ENCODE results near the gene CNGB1. TPM values are rescaled to one million over a fixed set of nuclear protein-coding genes. Genes with fewer than 3 reads are reported as not detected.

The CNGB1 gene
- total and polyA plus RNA-seq, 2 of the 13 experiments (the other 11 are each of a cell fraction or from before 2014, with no cell fraction given) = 0.02 to 0.15 TPM

DNA sequence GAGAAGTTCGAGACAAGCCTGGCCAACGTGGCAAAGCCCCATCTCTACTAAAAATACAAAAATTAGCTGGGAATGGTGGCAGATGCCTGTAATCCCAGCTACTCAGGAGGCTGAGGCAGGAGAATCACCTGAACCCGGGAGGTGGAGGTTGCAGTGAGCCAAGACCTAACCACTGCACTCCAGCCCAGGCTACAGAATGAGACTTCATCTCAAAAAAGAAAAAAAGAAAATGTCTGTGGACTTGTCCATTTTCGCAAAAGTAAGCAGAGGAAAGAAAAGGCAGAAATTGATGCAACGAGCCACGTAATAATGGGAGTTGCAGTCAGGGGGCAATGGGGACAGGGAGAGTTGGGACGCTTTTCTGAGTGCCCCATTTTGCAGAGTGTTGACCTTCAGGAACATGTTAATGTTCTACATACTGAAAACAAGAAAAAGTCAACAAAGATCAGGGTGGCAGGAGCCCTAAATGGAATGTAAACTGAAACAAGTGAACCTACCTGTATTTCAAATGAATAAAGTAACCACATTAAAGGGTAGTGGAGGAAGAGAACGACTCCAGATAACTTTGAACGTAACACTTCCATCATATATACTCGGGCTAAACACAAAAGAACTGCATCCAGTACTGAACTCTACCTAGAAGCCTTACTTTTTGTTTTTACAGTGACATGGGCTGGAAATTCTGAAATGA is 76.4 kb downstream of the CNGB1 start (continued):
- TF ChIP-seq, protein P1, sequence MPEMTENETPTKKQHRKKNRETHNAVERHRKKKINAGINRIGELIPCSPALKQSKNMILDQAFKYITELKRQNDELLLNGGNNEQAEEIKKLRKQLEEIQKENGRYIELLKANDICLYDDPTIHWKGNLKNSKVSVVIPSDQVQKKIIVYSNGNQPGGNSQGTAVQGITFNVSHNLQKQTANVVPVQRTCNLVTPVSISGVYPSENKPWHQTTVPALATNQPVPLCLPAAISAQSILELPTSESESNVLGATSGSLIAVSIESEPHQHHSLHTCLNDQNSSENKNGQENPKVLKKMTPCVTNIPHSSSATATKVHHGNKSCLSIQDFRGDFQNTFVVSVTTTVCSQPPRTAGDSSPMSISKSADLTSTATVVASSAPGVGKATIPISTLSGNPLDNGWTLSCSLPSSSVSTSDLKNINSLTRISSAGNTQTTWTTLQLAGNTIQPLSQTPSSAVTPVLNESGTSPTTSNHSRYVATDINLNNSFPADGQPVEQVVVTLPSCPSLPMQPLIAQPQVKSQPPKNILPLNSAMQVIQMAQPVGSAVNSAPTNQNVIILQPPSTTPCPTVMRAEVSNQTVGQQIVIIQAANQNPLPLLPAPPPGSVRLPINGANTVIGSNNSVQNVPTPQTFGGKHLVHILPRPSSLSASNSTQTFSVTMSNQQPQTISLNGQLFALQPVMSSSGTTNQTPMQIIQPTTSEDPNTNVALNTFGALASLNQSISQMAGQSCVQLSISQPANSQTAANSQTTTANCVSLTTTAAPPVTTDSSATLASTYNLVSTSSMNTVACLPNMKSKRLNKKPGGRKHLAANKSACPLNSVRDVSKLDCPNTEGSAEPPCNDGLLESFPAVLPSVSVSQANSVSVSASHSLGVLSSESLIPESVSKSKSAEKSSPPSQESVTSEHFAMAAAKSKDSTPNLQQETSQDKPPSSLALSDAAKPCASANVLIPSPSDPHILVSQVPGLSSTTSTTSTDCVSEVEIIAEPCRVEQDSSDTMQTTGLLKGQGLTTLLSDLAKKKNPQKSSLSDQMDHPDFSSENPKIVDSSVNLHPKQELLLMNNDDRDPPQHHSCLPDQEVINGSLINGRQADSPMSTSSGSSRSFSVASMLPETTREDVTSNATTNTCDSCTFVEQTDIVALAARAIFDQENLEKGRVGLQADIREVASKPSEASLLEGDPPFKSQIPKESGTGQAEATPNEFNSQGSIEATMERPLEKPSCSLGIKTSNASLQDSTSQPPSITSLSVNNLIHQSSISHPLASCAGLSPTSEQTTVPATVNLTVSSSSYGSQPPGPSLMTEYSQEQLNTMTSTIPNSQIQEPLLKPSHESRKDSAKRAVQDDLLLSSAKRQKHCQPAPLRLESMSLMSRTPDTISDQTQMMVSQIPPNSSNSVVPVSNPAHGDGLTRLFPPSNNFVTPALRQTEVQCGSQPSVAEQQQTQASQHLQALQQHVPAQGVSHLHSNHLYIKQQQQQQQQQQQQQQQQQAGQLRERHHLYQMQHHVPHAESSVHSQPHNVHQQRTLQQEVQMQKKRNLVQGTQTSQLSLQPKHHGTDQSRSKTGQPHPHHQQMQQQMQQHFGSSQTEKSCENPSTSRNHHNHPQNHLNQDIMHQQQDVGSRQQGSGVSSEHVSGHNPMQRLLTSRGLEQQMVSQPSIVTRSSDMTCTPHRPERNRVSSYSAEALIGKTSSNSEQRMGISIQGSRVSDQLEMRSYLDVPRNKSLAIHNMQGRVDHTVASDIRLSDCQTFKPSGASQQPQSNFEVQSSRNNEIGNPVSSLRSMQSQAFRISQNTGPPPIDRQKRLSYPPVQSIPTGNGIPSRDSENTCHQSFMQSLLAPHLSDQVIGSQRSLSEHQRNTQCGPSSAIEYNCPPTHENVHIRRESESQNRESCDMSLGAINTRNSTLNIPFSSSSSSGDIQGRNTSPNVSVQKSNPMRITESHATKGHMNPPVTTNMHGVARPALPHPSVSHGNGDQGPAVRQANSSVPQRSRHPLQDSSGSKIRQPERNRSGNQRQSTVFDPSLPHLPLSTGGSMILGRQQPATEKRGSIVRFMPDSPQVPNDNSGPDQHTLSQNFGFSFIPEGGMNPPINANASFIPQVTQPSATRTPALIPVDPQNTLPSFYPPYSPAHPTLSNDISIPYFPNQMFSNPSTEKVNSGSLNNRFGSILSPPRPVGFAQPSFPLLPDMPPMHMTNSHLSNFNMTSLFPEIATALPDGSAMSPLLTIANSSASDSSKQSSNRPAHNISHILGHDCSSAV (CRISPR knock-in tag; IDR thresholded peaks at IDR 0.05; ENCODE audit: borderline replicate concordance) = no peak
- TF ChIP-seq ZFP37 (CRISPR knock-in tag; IDR thresholded peaks at IDR 0.05; ENCODE audit: borderline replicate concordance) (peak; percentile 24; the same call in 1 of the 2 replicates), RAD21 (CRISPR knock-in tag; IDR thresholded peaks at IDR 0.05) (no peak), CBFB (CRISPR knock-in tag; IDR thresholded peaks at IDR 0.05) (peak; percentile 100), SIX1 (CRISPR knock-in tag; IDR thresholded peaks at IDR 0.05; ENCODE audit: borderline replicate concordance) (peak; percentile 92), ZKSCAN1 (IDR thresholded peaks at IDR 0.05; ENCODE audit: low read length) (peak; percentile 46; the same call in 1 of the 2 replicates), REPIN1 (CRISPR knock-in tag; IDR thresholded peaks at IDR 0.05; ENCODE audit: borderline replicate concordance, low read depth) (0 out of 2 replicates have a peak, but pooled peaks have one; percentile 74), ZBTB20 (CRISPR knock-in tag; IDR thresholded peaks at IDR 0.05; ENCODE audit: borderline replicate concordance, low read depth) (peak; percentile 93), EHMT2 (IDR thresholded peaks at IDR 0.05; ENCODE audit: borderline replicate concordance, low read depth, low read length) (peak; percentile 41; the same call in 1 of the 2 replicates), ZNF251 (CRISPR knock-in tag; IDR thresholded peaks at IDR 0.05) (no peak), KAT8 (CRISPR knock-in tag; IDR thresholded peaks at IDR 0.05) (peak; percentile 76), ZNF816 (CRISPR knock-in tag; IDR thresholded peaks at IDR 0.05; ENCODE audit: borderline replicate concordance) (no peak), CREB1 (IDR thresholded peaks at IDR 0.05) (peak; percentile 42), CREB1 (CRISPR knock-in tag; IDR thresholded peaks at IDR 0.05) (peak; percentile 83), ZNF670 (CRISPR knock-in tag; IDR thresholded peaks at IDR 0.05; ENCODE audit: borderline replicate concordance) (no peak), ZSCAN30 (CRISPR knock-in tag; IDR thresholded peaks at IDR 0.05) (0 out of 2 replicates have a peak, but pooled peaks have one; percentile 46), ISX (CRISPR knock-in tag; conservative IDR thresholded peaks at IDR 0.05) (peak; percentile 65; the same call in 1 of the 2 replicates)
- TF ChIP-seq, protein P2, sequence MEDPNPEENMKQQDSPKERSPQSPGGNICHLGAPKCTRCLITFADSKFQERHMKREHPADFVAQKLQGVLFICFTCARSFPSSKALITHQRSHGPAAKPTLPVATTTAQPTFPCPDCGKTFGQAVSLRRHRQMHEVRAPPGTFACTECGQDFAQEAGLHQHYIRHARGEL (CRISPR knock-in tag; IDR thresholded peaks at IDR 0.05) = no peak
- TF ChIP-seq, protein P3, sequence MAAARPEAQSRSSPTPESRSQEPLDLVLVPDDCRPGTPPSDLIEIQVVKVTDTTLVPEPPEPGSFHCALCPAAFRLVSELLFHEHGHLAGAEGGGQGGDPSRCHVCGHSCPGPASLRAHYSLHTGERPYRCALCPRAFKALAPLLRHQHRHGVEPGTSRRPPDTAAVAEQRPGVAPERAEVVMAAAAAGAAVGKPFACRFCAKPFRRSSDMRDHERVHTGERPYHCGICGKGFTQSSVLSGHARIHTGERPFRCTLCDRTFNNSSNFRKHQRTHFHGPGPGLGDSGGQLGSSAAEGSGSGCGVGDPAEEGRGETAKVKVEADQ (CRISPR knock-in tag; IDR thresholded peaks at IDR 0.05; ENCODE audit: borderline replicate concordance) = peak; percentile 86
- TF ChIP-seq, protein P4, sequence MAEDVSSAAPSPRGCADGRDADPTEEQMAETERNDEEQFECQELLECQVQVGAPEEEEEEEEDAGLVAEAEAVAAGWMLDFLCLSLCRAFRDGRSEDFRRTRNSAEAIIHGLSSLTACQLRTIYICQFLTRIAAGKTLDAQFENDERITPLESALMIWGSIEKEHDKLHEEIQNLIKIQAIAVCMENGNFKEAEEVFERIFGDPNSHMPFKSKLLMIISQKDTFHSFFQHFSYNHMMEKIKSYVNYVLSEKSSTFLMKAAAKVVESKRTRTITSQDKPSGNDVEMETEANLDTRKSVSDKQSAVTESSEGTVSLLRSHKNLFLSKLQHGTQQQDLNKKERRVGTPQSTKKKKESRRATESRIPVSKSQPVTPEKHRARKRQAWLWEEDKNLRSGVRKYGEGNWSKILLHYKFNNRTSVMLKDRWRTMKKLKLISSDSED (CRISPR knock-in tag; IDR thresholded peaks at IDR 0.05) = no peak

All from HepG2 (cell line).